Right ventricle myocardium superior (tissue), 1 donor: ENCODE data around the gene SLC9B1. TPM values are rescaled to one million over a fixed set of nuclear protein-coding genes. Genes with fewer than 3 reads are reported as not detected.

Experiments used
- ATAC-seq: fragments of 200-7000 bp; cut with Tn5 transposase; one replicate; pipeline ENCODE4 v1.9.1; 2020; ENCODE audit warnings: mild to moderate bottlenecking; ENCODE audit not compliant: poor library complexity
- DNase-seq: peaks from one replicate; pipeline ENCODE4 v3.0.0-alpha.2; 2020
- intact Hi-C: fragments of 100-400 bp; cut with DNase I; formaldehyde crosslinking; loops from one replicate; pipeline ENCODE4 v1.11.2; 2022
- long read RNA-seq: library from polyadenylated mRNA; unstranded; transcript quantifications from one replicate; pipeline ENCODE4 v2.0.0, GENCODE V29; 2021
- total RNA-seq: library from RNA; stranded (reverse); fragmentation: NEBNext Ultra II Directional; extraction: Animal tissue kit (Norgen Biotek cat#: 25700); gene quantifications from one replicate; pipeline ENCODE4 v1.2.1, GENCODE V29; 2021
- donor health status: DM: no; HTN: yes; CAD: no; lungs with severe emphysema.

Gene SLC9B1, protein sequence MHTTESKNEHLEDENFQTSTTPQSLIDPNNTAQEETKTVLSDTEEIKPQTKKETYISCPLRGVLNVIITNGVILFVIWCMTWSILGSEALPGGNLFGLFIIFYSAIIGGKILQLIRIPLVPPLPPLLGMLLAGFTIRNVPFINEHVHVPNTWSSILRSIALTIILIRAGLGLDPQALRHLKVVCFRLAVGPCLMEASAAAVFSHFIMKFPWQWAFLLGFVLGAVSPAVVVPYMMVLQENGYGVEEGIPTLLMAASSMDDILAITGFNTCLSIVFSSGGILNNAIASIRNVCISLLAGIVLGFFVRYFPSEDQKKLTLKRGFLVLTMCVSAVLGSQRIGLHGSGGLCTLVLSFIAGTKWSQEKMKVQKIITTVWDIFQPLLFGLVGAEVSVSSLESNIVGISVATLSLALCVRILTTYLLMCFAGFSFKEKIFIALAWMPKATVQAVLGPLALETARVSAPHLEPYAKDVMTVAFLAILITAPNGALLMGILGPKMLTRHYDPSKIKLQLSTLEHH
- 0.65 TPM for total RNA-seq
- long read RNA-seq, result 0 reads

DNA sequence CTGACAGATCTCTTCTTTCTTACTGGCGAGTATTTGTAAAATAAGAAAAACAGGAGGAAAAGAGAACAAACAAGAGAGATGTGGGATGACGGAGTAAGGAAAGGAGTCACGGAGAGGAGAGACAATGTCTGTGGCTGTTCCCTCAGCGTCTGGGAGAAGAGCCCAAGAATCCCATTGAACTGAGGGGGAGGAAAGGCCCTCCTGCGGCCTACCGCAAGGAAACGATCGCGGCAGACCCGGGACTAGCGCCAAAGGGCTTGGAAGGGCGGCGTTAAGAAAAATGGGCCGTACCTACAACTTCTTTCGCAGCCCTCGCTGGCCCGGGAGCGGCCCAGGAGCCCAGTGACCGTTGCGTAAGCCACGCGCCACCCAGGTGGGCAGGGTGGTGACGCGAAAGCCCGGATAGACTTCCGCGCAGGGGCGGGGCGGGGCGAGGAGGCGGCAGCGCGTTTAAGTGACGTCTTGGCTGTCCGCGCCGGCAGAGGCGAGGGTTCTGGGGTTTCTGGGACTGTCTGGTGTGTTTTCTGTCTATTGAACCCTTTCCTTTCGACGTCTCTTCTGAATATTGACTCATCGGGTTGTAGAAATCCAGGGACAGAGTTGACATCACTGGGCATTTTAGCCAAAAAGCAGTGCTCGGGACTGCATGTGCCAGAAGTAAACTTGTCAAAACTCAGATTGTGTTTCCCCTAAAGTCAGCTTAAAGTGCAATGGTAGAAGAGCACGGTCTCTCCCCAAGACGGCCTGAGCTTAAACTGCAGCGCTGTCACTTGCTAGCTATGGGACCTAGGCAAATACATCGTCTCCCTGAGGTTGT lies at the start of gene SLC9B1:
Gene SLC9B1 (minus strand): TSS at position 398 of the 817 bp plus-strand sequence. CDS start 27,994 bp downstream, outside the sequence.
- peak; percentile 98 for DNase-seq
- intact Hi-C loops, result no loop called here
- peak; percentile 100 for ATAC-seq

DNA sequence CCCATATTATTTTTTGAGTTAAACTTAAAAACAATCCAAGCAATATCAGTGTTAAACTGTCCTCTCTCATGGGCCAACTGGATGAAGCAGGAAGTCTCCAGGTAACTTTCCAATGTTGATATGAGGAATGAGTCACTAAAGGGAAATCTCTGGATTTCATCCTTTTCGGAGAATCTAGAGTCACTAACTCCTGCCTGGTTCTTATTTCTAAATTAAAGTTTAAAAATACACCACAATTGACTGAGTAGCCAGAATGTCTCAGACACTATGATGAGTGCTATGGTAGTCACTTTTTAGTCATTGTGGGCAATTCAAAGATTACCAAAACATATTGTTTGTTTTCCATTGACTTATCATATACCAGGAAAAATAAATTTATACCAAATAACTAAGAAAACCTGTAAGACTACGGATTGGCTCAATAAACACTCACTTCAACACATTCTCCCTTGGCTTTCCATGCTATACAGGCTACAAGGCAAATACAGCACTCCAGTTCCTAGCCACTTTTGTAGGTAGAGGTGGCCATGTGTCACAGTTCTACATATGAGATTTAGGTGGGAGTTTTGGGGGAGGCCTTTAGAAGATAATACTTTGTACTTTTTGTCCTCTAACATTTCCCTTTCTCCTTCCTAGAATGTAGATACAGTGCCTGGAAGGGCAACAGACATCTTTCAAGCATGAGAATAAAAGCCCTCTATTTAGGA lies 48.5 kb upstream of the SLC9B1 start:
- intact Hi-C loops, result no loop called here
- DNase-seq, result no peak
- ATAC-seq, result no peak

DNA sequence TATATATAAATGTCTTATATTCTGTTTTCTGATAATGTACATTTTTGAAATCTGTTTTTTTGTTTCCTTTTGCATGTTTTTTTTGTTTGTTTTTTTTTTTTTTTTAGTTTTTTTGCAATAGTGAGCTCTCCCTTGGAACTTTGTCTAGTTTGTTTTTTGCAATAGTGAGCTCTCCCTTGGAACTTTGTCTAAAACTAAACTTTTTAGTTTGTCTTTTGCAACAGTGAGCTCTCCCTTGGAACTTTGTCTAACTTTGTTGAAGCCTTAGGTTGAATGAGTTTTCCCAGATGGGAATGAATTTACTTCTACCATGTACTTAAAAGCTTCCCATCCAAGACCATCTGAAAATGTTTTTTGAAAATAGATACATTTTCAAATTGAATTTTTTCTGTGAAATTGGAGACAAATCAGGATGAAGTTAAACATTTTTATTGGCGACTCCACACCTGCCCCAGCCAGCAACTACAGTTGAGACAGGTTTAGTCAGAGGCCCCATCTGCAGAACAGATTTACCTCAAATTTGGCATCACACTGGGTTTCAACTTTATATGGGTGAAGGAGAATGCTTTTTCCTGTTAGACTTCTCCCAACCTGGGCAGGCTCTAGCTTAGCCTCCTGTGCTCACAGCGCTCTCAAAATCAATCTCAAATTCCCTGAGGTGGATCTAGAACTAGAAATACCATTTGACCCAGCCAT lies 41.1 kb upstream of the SLC9B1 start:
- intact Hi-C loops, result no loop called here
- DNase-seq, result no peak
- ATAC-seq, result no peak

DNA sequence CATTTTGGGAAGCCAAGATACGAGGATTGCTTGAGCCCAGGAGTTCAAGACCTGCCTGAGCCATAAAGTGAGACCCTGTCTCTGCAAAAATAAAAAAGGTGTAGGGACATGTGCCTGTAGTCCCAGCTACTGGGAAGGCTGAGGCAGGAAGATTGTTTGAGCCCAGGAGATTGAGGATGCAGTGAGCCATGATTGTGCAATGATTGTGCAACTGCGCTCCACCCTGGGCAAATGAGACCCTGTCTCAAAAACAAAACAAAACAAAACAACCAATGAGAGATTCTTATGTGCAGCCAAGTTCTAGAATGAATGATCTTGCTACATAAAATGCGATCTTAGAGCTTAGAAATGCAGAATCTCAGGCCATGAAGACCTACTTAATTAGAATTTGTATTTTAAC lies 34.5 kb upstream of the SLC9B1 start:
- intact Hi-C loops, result no loop called here
- ATAC-seq (no peak), DNase-seq (no peak)

DNA sequence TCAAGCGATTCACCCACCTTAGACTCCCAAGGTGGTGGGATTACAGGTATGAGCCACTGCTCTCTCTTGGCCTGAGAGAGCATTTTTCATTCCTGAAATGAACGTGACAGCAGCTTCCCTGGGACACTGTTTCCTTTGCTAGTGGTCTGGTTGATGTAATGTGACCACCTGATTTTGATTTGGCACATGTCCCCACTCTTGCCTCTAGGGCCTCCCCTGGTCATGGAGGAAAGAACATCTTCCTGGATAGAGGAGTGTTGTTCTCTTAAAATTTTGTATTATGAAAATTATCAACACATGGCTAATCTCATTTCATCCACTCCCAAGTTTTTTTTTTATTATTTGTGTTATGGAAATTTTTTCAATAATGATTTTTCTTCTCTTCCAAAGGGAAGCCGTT lies 33.3 kb upstream of the SLC9B1 start:
- intact Hi-C loops, result no loop called here
- DNase-seq, result no peak
- no peak for ATAC-seq

DNA sequence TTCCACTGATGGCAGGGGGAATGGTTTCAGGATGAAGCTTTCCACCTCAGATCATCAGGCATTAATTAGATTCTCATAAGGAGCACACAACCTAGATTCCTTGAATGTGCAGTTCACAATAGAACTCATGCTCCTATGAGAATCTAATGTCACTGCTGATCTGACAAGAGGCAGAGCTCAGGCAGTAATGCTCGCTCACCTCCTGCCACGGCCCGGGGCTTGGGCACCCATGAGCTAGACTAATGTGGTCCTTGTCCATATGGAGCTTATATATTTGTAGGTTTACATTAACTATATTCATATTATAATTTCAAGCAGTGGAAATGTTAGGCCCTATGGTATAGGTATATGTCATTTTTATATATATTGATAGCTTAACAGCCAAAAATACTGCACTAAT lies 32.6 kb upstream of the SLC9B1 start:
- no peak for ATAC-seq
- intact Hi-C loops, result no loop called here
- no peak for DNase-seq

DNA sequence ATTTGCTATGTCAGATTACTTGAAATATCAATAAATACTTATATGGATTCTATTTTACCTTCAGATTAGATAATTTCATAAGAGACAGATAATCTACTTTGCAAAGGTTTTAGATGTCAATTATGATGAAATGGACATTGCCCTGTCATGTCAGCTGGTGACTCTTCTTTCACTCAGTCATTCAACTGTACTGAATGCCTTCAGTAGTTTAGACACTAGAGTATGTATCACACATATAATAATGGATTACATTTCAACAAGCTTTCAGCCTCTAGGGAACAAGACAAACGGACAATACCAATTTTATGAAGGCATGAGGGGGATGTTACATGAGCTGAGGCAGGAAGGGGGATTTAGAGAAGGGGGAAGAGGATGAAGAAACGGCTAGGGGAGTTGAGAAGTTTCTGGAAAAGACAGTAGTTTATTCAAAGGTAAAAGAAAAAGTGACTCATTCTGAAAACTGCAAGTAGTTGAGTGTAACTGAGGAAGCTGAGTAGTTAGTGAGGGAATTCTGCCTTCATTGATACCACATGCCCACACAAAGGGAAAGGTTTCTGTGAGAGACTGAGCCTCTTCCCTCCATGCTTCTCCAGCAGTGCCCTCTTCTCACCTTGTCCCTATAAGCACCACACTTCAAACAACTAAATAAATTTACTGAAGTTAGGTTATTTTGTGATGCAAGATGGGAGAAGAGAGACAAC lies 31.4 kb upstream of the SLC9B1 start:
- DNase-seq (no peak), ATAC-seq (no peak)
- intact Hi-C loops, result no loop called here

DNA sequence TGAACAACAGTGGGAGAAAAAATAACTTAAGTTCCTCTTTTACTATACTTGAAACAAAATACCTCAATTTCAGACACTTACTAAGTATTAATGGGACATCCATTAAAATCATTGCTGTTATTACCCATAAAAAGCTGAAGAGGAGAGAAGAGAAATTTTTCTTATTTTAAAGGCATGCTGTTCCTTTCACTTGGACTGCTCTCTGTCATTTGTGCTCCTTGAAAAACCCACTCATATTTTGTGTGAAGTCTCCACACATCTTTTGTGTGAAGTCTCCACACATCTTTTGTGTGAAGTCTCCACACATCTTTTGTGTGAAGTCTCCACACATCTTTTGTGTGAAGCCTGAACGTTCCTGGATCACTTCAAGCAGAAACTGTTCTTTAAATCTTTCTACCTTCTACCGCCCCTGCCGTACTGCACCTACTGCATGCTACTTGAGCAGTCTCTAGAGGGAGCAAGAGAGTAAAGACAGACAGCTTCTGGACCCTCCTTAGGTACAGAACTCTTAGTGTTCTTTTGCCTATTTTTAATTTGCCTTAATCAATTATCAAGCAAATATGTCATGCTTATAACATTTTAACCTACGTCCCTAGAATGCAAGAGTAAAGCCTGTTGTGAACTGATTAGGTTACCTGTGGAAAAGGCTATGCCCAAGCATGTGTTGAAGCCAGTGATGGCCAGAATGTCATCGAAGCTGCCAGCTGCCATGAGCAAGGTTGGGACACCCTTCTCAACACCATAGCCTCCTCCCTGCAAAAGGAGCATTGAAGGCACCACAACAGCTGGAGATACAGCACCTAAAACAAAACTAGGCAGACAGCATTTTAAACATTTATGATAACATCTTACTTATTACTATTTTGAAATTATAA lies 27.1 kb upstream of the SLC9B1 start:
- peak; percentile 81 for ATAC-seq
- no peak for DNase-seq
- intact Hi-C loops, result no loop called here

DNA sequence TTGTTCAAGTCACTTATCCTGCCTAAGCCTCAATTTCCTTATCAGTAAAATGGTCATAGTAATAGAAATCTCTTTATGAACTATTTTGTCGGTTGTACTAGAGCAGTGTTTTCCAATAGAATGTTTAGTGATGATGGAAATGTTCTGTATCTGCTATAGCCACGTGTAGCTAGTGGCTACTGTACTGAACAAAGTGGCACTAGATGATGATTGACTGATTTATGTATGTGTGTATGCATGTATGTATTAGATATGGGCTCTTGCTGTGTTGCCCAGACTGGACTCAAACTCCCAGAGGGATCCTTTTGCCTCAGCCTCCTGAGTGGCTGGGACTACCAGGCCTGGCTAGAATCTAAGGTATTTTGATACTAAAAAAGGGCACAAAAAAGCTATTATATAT lies 24.7 kb upstream of the SLC9B1 start:
- DNase-seq, result no peak
- intact Hi-C loops, result no loop called here
- ATAC-seq, result no peak

DNA sequence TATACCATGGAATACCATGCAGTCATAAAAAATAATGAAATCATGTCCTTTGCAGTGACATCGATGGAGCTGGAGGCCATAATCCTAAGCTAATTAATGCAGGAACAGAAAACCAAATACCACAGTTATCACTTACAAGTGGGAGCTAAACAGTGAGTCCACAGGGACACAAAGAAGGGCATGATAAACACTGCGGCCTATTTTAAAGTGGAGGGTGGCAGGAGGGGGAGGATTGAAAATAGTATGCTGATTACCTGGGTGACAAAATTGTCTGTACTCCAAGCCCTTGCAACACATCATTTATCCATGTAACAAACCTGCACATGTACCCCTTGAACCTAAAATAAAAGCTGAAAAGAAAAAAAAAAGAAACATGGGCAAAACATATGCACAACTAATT lies 16.7 kb upstream of the SLC9B1 start:
- intact Hi-C loops, result no loop called here
- ATAC-seq (peak; percentile 78), DNase-seq (no peak)

DNA sequence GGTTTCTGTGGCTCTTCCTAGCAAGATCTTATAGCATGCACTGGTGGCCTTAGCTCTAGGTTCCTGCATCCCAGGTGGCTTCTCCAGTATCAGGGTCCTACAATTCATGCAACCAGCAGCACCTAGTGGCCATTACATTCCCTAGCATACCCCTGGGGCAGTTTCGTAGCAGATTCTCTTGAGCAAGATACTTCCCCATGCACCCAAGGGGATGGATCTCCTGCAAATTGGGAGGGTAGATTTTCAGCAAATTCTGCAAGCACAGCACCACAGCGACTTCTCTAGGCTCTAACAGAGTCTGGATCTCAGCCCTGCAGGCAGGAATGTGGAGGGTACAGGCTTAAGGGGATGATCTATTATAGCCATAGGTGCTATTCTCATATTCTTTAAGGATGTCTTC lies 13.1 kb upstream of the SLC9B1 start:
- ATAC-seq, result no peak
- intact Hi-C loops, result no loop called here
- no peak for DNase-seq

DNA sequence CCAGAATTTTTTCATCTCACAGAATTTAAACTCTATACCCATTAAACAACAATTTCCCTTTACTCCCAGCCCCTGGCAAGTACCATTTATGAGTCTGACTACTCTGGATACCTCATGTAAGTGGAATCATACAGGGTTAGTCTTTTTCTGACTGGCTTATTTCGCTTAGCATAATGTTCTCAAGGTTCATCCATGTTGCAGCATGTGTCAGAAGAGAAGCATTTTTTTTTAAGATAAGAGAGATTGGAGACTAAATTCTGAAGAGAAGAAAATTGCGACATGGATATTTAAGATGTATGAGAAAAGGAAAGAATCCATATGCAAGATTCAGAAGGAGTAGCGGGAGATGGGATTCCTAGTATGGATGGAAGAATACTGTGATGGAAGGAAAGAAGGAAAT lies 11.3 kb upstream of the SLC9B1 start:
- no peak for DNase-seq
- intact Hi-C loops, result no loop called here
- ATAC-seq, result no peak

DNA sequence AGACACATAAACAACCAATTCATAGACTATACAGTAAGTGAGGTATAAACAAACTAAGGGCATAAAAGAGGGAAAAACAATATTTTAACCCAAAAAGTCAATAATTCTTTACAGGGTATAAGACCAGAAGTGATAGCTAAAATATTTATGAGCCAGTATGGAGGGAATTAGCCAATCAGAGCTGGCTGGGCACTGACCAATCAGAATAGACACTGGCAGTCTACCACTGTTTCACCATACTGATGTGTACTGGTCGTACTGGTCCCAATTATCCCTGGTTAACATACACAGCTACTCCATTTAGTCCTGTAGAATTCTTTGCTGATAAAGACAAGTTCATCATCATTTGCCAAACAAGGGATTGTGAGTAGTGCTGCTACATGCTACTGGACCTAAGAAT lies 9.8 kb upstream of the SLC9B1 start:
- intact Hi-C loops, result no loop called here
- DNase-seq (no peak), ATAC-seq (no peak)

DNA sequence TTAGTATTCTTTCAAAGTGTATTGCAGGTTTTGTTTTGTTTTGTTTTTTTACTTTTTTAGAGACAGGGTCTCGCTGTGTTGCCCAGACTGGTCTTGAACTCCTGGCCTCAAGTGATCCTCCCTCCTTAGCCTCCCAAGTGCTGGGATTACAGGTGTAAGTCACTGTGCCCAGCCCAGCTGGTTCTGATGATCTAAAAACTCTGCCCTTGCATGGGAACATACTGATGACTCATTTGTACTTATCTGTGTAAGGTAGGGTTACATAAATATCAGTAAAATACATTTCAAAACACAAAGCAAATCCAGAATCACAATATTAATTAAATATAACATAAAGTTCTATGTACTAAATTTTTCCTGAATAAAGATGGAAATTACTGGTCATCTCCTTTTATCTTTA lies 7.4 kb upstream of the SLC9B1 start:
- ATAC-seq, result no peak
- no peak for DNase-seq
- intact Hi-C loops, result no loop called here

DNA sequence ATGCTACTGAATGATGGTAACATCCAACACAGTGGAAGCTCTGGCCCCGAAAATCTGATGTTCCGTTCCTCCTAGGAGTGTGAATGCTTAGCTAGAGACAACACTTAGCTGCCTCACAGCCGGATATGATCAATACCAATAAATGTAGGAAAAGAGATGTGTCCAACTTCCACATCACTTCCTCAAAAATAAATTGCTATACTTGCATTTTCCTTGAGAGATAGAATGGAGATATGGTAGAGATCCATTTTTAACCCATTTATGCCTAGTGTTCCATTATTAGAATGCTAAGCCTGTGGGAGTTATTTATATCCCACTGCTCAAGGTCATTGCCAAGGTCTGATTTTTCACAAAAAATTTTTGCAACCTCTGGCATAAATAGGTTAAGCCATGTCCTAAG lies 5.5 kb upstream of the SLC9B1 start:
- ATAC-seq, result no peak
- DNase-seq, result no peak
- intact Hi-C loops, result no loop called here

DNA sequence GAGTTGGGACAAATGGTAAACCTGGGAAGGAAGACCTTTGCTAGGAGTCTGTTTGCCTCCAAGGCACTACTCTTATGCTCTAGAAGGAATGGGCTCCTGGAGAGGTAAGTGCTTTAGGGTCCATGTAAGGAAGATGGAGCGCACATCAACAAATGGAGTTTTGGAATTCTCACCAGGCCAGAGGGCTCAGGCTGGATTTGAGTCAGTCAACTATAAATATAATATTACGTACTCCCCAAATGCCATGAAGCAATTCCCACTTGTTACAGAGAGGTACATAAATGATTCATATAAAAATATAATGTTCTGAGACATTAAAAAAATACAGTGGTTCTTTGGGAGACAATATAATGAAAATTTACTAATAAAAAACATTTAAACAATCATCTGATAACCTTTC lies 1.6 kb upstream of the SLC9B1 start:
- ATAC-seq, result no peak
- intact Hi-C loops, result no loop called here
- no peak for DNase-seq
